Neuron (in vitro differentiated cells): ENCODE measurements around the gene N4BP2L2.

Experiments
- H2AFZ ChIP-seq: one replicate; pipeline ENCODE4 v1.6.1; 2013; ENCODE audit warnings: low read depth, mild to moderate bottlenecking, inconsistent platforms, low read length, moderate library complexity
- H3K27me3 ChIP-seq: one replicate; pipeline ENCODE4 v1.6.1; 2013; ENCODE audit warnings: low read length; ENCODE audit not compliant: insufficient read depth
- H3K36me3 ChIP-seq: one replicate; pipeline ENCODE4 v1.6.1; 2013; ENCODE audit warnings: low read length; ENCODE audit not compliant: insufficient read depth
- H3K4me1 ChIP-seq: one replicate; pipeline ENCODE4 v1.6.1; 2013; ENCODE audit warnings: low read length; ENCODE audit not compliant: insufficient read depth
- H3K4me3 ChIP-seq: 2 replicates; pipeline ENCODE4 v1.5.1; 2013; ENCODE audit warnings: mild to moderate bottlenecking, low read length, moderate library complexity
- H3K9me3 ChIP-seq: one replicate; pipeline ENCODE4 v1.6.1; 2013; ENCODE audit warnings: low read length

The N4BP2L2 gene

DNA sequence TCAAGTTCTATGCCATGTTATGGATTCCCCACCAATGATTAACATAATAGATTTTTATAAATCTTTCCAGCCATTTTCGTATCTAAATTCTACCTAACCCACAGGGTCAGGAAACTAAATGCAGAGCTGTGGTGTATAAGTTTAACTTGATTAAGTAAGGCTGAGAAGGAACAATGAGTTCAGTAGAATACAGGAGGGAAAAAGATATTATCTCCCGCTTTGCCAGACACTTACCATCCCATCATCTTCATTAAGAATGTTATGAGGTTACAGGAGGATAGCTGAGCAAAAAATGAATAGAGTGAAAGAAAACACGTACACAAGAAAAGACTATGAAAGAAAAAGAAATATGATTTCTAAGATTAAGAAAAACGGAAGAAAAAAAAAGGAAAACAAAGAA, 27.1 kb downstream of the N4BP2L2 start:
- Histone ChIP-seq H2AFZ (no peak overlapping the region), H3K36me3 (peaks cover 50% of the 10 kb centered on the region), H3K27me3 (no peaks in the 10 kb centered on the region), H3K9me3 (no peaks in the 10 kb centered on the region), H3K4me1 (no peaks in the 10 kb centered on the region), H3K4me3 (no peak overlapping the region)

DNA sequence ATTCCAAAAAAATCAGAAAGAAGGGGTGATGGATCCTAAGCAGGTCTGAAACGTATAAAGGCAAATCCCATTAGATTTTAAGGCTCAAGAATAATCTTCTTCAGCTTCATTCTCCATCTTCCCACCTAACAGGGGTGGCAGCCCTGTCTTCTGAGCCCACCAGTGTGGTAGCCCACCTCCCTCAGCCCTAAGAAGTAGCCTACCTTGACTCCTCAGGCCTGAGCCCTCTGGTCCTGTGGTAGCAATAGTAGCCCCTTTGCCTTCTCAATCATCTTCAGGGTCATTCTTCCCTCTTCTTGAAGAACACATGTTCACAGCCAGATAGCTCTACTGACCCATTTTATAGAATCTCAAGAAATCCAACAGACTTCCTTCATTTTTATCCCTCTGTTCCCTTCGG, 33.7 kb downstream of the N4BP2L2 start:
- no peaks in the 10 kb centered on the region for H3K27me3 ChIP-seq

DNA sequence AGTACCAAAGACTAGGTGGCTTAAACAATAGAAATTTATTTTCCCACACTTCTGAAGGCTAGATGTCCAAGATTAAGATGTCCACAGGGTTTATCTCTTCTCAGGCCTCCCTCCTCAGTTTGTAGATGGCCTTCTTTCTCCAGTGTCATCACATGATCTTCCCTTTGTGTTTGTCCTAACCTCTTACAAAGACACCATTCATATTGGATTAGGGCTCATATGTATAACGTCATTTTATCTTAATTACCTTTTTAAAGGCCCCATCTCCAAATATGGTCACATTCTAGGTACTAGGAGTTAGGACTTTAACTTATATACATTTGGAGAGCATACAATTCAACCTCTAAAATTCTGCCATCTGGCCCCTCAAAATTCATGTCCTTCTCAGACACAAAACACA, 34.3 kb downstream of the N4BP2L2 start:
- Histone ChIP-seq H3K36me3 (peaks cover 17% of the 10 kb centered on the region), H3K9me3 (no peaks in the 10 kb centered on the region), H3K4me1 (no peaks in the 10 kb centered on the region), H2AFZ (no peak overlapping the region), H3K27me3 (no peaks in the 10 kb centered on the region), H3K4me3 (no peak overlapping the region)

More for the DNA sequence above, 33.7 kb downstream of the N4BP2L2 start:
- Histone ChIP-seq H2AFZ (no peak overlapping the region), H3K36me3 (peaks cover 23% of the 10 kb centered on the region), H3K4me1 (no peaks in the 10 kb centered on the region), H3K4me3 (no peak overlapping the region), H3K9me3 (no peaks in the 10 kb centered on the region)

DNA sequence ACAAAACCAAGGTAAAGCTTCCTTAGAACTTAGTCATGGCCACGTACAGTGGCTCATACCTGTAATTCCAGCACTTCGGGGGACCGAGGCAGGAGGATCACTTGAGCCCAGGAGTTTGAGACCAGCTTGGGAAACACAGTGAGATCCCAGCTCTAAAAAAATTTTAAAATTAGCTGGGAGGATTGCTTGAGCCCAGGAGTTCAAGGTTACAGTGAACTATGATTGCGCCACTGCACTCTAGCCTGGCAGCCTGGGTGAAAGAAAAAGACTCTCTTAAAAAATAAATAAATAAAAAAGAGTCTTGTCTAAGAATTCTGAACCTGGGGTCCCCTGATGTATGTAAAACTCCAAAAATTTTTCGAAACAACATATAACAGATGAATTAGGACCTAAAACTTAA, 34.9 kb downstream of the N4BP2L2 start:
- H3K4me1 ChIP-seq = no peaks in the 10 kb centered on the region
- H3K4me3 ChIP-seq = no peak overlapping the region
- H3K27me3 ChIP-seq = no peaks in the 10 kb centered on the region
- H3K36me3 ChIP-seq = peaks cover 12% of the 10 kb centered on the region
- H3K9me3 ChIP-seq = no peaks in the 10 kb centered on the region
- no peak overlapping the region for H2AFZ ChIP-seq

DNA sequence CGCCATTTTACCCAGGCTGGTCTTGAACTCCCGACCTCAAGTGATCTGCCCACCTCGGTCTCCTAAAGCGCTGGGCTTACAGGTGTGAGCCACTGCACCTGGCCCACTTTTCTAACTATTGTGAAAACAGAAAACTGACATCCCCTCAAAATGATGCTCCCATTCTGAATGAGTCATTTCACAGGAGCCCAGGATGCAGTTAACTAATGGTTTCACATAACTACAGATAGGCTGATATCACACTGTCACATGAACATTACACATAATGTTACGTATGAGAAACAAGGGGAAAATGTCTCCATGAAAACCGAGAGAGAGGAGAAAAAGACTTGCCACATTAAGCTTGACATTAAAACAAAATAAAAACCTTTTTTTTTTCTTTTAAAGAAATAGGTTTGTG, 37.5 kb downstream of the N4BP2L2 start:
- H3K4me1 ChIP-seq = no peaks in the 10 kb centered on the region
- no peak overlapping the region for H3K4me3 ChIP-seq
- no peak overlapping the region for H2AFZ ChIP-seq
- H3K9me3 ChIP-seq = no peaks in the 10 kb centered on the region
- H3K36me3 ChIP-seq = peaks cover 3% of the 10 kb centered on the region
- no peaks in the 10 kb centered on the region for H3K27me3 ChIP-seq

DNA sequence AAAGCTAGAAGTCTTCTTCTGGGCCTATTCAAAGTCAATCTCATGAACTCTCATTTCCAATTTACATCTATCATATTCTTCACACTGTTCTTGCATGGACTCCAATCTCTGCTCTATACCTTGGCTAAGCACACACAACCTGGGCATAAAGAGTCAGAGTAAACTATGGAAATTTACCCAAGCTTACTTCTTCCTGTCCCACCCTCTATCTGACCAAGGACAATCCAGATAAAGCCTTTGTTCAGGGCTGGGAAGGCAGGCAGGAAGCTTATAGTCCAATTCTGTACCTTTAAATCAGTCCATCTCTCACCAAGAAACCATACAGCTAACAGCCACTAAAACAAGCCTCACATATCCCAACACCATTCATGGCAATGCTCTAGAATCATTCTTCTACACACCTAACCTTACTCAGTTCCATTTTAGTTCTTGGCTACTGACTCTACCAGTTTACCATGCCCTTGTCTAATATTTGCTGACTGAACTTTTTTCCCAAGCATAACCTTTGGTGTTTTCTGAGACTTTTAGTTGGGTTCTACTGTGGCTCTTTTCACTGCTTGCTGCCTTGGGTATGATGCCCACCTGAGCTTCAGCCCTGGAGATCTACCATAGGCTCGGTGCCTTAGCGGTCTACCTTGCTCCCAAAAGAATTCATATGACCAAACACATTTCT, 38.9 kb downstream of the N4BP2L2 start:
- no peaks in the 10 kb centered on the region for H3K36me3 ChIP-seq
- H2AFZ ChIP-seq = no peak overlapping the region
- no peak overlapping the region for H3K4me3 ChIP-seq
- H3K4me1 ChIP-seq = no peaks in the 10 kb centered on the region
- H3K27me3 ChIP-seq = no peaks in the 10 kb centered on the region
- no peaks in the 10 kb centered on the region for H3K9me3 ChIP-seq

DNA sequence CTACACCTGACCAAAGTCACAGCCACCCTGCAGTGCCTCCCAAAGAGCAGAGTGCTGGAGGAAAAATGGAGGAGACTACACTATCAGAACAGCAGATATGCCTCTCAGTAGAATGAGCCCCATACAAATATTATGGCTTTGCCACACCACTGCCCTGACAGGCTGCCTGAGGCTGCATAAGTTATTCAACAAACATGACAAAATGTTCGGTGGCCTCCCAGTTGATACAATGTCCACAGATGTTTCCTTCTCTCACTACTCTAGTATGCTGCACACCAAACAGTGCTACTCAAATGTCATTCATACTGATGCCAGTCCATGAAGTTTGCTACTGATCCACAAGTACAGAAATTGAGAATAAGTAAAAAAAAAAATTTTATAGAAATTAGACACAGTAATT, 41.0 kb downstream of the N4BP2L2 start:
- no peaks in the 10 kb centered on the region for H3K36me3 ChIP-seq
- H3K9me3 ChIP-seq = no peaks in the 10 kb centered on the region
- H3K4me3 ChIP-seq = no peak overlapping the region
- no peak overlapping the region for H2AFZ ChIP-seq
- no peaks in the 10 kb centered on the region for H3K4me1 ChIP-seq
- H3K27me3 ChIP-seq = no peaks in the 10 kb centered on the region

DNA sequence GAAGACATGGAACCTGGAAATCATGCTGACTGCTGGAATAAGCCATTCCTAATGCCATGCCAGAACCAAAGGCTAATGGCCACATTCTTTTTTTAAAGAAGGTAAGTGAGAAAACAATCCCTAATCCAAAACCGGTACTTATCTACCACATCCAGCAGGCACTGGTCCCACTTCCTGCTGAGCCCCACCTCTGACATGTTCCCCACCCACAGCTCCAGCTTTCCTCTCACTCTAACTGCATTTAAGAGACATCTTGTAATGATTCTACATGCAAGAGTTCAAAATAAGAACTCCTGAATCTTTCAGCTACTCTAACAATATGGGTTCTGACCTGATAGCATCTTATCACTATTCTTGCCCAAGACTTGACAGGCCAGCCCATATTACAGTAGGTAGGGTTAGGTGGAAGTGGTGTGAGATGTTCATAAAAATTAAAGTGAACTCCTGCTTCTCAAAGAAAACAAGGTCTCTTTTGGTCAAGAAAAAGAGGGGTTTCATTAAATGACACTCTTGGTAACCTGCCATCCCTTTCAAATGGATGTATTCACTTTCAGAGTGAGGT, 41.9 kb downstream of the N4BP2L2 start:
- Histone ChIP-seq H3K9me3 (no peaks in the 10 kb centered on the region), H2AFZ (no peak overlapping the region), H3K27me3 (no peaks in the 10 kb centered on the region), H3K4me3 (no peak overlapping the region), H3K36me3 (no peaks in the 10 kb centered on the region), H3K4me1 (no peaks in the 10 kb centered on the region)

DNA sequence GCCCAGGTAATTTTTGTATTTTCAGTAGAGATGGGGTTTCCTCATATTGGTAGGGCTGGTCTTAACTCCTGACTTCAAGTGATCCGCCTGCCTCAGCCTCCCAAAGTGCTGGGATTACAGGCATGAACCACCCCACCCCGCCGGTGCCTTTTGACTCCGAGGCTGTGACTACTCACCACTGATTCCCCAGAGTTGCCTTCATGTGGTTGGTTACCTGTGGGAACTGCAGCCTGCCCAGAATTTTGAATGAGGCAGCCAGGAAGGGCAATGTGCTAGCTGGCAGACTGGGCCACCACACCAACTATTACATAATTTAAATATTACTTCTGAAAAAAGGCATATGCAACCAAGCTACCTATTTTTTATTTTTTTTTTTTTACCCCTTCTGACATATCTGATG, 42.8 kb downstream of the N4BP2L2 start:
- H3K27me3 ChIP-seq = no peaks in the 10 kb centered on the region
- no peak overlapping the region for H3K4me3 ChIP-seq
- H3K9me3 ChIP-seq = no peaks in the 10 kb centered on the region
- H2AFZ ChIP-seq = no peak overlapping the region
- no peaks in the 10 kb centered on the region for H3K4me1 ChIP-seq
- no peaks in the 10 kb centered on the region for H3K36me3 ChIP-seq

DNA sequence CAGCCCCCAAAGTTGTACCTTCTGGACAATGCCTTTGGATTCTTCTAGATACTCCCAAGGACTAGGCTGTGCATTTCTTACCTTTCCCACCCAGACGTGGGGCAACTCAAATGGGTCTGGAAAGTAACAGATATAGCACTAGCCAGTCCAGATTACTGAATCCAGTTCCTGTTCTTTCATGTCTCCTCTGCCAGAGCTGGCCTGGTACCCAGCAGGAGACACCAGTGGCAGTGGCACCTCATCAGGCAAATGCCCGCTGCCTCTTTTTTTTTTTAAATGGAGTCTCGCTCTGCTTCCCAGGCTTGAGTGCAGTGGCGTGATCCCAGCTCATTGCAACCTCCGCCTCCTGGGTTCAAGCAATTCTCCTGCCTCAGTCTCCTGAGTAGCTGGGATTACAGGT, 43.2 kb downstream of the N4BP2L2 start:
- H3K27me3 ChIP-seq = no peaks in the 10 kb centered on the region
- H3K9me3 ChIP-seq = no peaks in the 10 kb centered on the region
- no peak overlapping the region for H2AFZ ChIP-seq
- no peaks in the 10 kb centered on the region for H3K36me3 ChIP-seq
- no peak overlapping the region for H3K4me3 ChIP-seq
- H3K4me1 ChIP-seq = no peaks in the 10 kb centered on the region

DNA sequence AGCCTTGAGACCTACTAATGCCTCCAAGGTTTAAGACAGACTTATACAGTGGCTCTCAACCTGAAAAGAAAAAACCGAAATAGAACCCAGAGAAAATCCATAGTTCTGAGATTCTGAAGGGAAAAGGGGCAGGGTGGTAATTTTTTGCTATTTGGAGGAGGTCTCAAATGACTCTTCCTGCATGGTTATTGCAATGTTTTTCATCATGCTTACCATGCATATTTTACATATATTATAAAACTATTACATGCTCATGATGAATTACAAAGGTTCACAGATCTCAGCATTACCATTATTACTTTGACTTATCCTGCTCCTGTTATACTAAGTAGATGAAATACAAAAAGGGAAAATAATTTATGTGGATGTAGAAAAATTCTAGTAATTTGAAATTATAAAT, 47.6 kb downstream of the N4BP2L2 start:
- Histone ChIP-seq H3K9me3 (peaks cover 1% of the 10 kb centered on the region), H3K36me3 (no peaks in the 10 kb centered on the region), H3K4me3 (no peak overlapping the region), H3K4me1 (no peaks in the 10 kb centered on the region), H2AFZ (no peak overlapping the region), H3K27me3 (no peaks in the 10 kb centered on the region)

DNA sequence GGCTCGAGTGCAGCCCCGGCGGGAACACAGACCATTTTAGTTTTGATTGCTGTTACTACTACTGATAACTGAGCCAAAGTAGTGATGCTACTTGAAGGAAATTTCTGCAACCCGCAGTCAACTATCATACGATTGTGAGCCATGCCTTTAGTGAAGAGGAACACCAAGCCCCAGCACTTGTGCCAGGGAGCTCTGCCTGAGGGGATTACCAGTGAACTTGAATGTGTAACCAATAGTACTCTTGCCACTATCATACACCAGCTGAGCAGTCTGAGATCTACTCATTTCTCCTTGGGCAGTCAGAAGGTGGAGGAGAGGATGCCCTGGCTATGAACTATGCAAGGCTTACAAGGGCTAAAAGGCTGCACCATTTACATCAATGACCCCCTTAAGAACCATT, 61.7 kb downstream of the N4BP2L2 start:
- H3K36me3 ChIP-seq = peaks cover 8% of the 10 kb centered on the region
- no peaks in the 10 kb centered on the region for H3K9me3 ChIP-seq
- H3K4me3 ChIP-seq = no peak overlapping the region
- H3K4me1 ChIP-seq = no peaks in the 10 kb centered on the region
- no peaks in the 10 kb centered on the region for H3K27me3 ChIP-seq
- no peak overlapping the region for H2AFZ ChIP-seq

DNA sequence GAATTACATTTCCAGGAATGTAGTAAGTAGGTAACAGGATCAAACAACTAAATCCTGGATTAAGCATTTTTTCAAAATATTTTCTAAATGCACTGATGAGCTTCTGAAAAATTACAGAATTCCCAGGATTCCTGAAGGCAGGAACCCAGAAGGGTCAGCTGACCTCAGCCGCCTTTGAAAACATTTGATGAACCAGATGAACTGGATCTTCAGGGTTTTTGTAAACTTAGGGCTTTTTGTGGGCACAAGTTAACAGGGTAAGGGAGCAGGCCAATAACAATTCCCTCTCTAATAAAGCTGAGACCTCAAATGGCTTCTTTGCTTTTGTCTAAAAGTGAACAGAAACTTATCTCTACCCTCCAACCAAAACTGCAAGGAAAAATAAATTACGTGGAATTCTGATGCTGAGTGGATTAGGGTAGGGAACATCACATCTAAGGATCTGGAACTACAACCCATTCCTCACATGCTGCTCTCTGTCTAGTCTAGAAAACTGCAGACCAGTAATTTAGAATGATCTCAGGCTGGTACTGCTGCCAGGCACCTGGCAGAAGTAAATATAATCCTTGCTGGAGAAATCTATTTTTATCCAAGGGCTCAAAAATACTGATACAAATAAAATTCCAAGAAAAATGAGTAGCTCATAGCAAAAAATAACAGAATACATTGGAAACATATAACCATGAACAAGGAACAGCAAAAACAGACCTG, 62.4 kb downstream of the N4BP2L2 start:
- peaks cover 8% of the 10 kb centered on the region for H3K36me3 ChIP-seq
- H3K27me3 ChIP-seq = no peaks in the 10 kb centered on the region
- H2AFZ ChIP-seq = no peak overlapping the region
- no peaks in the 10 kb centered on the region for H3K4me1 ChIP-seq
- no peaks in the 10 kb centered on the region for H3K9me3 ChIP-seq
- H3K4me3 ChIP-seq = no peak overlapping the region
